ENCODE results near the gene SLC9B2. TPM values are rescaled to one million over a fixed set of nuclear protein-coding genes. Genes with fewer than 3 reads are reported as not detected.

SLC9B2 gene
- total RNA-seq, 1 donor, result 23.5 TPM

DNA sequence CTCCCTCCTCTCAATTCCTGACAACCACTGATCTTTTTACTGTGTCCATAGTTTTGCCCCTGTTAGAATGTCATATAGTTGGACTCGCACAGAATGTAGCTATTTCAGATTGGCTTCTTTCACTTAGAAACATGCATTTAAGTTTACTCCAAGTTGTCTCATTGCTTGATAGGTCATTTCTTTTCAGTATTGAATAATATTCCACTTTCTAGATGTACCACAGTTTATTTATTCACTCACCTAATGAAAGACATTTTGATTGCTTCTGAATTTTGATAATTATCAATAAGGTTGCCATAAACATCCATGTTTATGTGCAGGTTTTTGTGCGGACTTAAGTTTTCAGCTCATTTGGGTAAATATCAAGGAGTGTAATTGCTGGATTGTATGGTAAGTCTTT lies 95.6 kb downstream of the SLC9B2 start:
- no peak overlapping the region for H3K27ac ChIP-seq (ENCODE audit: low read depth, low read length)
- no peaks in the 10 kb centered on the region for H3K4me1 ChIP-seq (ENCODE audit: insufficient read depth, low read length)
- H3K4me3 ChIP-seq (ENCODE audit: insufficient read depth, low read length), result no peak overlapping the region
- no peaks in the 10 kb centered on the region for H3K36me3 ChIP-seq (ENCODE audit: insufficient read depth, low read length)
- H3K9me3 ChIP-seq (ENCODE audit: low read depth, low read length), result no peaks in the 10 kb centered on the region
- H3K79me2 ChIP-seq (ENCODE audit: insufficient read depth, low read length), result no peaks in the 10 kb centered on the region
- no peak overlapping the region for H3K4me2 ChIP-seq (ENCODE audit: insufficient read depth, low read length)
- no peak overlapping the region for H2AFZ ChIP-seq (ENCODE audit: low read length)
- TF ChIP-seq, protein P1, sequence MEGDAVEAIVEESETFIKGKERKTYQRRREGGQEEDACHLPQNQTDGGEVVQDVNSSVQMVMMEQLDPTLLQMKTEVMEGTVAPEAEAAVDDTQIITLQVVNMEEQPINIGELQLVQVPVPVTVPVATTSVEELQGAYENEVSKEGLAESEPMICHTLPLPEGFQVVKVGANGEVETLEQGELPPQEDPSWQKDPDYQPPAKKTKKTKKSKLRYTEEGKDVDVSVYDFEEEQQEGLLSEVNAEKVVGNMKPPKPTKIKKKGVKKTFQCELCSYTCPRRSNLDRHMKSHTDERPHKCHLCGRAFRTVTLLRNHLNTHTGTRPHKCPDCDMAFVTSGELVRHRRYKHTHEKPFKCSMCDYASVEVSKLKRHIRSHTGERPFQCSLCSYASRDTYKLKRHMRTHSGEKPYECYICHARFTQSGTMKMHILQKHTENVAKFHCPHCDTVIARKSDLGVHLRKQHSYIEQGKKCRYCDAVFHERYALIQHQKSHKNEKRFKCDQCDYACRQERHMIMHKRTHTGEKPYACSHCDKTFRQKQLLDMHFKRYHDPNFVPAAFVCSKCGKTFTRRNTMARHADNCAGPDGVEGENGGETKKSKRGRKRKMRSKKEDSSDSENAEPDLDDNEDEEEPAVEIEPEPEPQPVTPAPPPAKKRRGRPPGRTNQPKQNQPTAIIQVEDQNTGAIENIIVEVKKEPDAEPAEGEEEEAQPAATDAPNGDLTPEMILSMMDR (IDR thresholded peaks at IDR 0.05; ENCODE audit: extremely low read depth, low read depth, low read length), result no peak
- no peaks in the 10 kb centered on the region for H3K27me3 ChIP-seq (ENCODE audit: insufficient read depth, low read length)
- no peaks in the 10 kb centered on the region for H4K20me1 ChIP-seq (ENCODE audit: insufficient read depth, low read length)
- no peak for DNase-seq (ENCODE audit: insufficient read length, low spot score, missing footprints)

Other genes with a start within 250 kb of the SLC9B2 start
- gene UBE2D3, start 249.2 kb downstream of the SLC9B2 start, total RNA-seq, result 390 and 426 TPM in 2 replicates
- 25.6 and 26.4 TPM in 2 replicates for gene CISD2, start 207.8 kb downstream of the SLC9B2 start, total RNA-seq
- gene SLC9B1, start 57.1 kb downstream of the SLC9B2 start, total RNA-seq, result 0.29 and 0.72 TPM in 2 replicates
- gene BDH2, start 23.1 kb upstream of the SLC9B2 start, total RNA-seq, result 36.6 and 43.0 TPM in 2 replicates
- 4.1 and 13.0 TPM in 2 replicates for gene CENPE, start 121.6 kb upstream of the SLC9B2 start, total RNA-seq

Measured in osteoblast (primary cell).